Measurements from ENCODE around the gene ALOX5. TPM values are rescaled to one million over a fixed set of nuclear protein-coding genes. Genes with fewer than 3 reads are reported as not detected.
"Not testable (repeated sequence)": the region's sequence is repeated elsewhere in the genome, so short reads cannot be mapped to it uniquely, and the experiment has no call there.

ALOX5 gene
- total RNA-seq, 1 donor from 2014 or later: 1.6 TPM

- Histone ChIP-seq H2AFZ (replicated peaks) (peak overlapping the region; percentile 10), H3K27me3 (no peaks in the 10 kb centered on the region), H3K79me2 (ENCODE audit: low read depth) (no peaks in the 10 kb centered on the region), H3K27ac (no peak overlapping the region), H3K4me2 (no peak overlapping the region), H3K9me3 (ENCODE audit: low read depth) (no peaks in the 10 kb centered on the region), H4K20me1 (ENCODE audit: low read depth) (no peaks in the 10 kb centered on the region), H3K9ac (no peak overlapping the region), H3K36me3 (no peaks in the 10 kb centered on the region), H3K4me1 (no peaks in the 10 kb centered on the region), H3F3A (ENCODE audit: low read depth) (no peaks in the 10 kb centered on the region), H3K4me3 (no peak overlapping the region)
- Mint-ChIP-seq H3K27ac (no peak overlapping the region), H3K27me3 (ENCODE audit: insufficient read depth, low read depth) (peaks cover 4% of the 10 kb centered on the region), H3K4me1 (no peaks in the 10 kb centered on the region), H3K4me3 (no peak overlapping the region), H3K36me3 (no peaks in the 10 kb centered on the region), H3K9me3 (peaks cover 3% of the 10 kb centered on the region)
- no peak for DNase-seq (ENCODE audit: low spot score)
- no peak for TF ChIP-seq EZH2 (IDR thresholded peaks at IDR 0.05)
- TF ChIP-seq EZH2phosphoT487 (IDR thresholded peaks at IDR 0.05): no peak
- TF ChIP-seq CTCF (IDR thresholded peaks at IDR 0.05): no peak
Observed at GRCh38 chr10:45410807-45411606, 37.0 kb downstream of the ALOX5 start.

- Mint-ChIP-seq H3K27ac (no peak overlapping the region), H3K36me3 (no peaks in the 10 kb centered on the region), H3K9me3 (peaks cover 3% of the 10 kb centered on the region), H3K27me3 (ENCODE audit: insufficient read depth, low read depth) (peaks cover 7% of the 10 kb centered on the region), H3K4me1 (no peaks in the 10 kb centered on the region), H3K4me3 (no peak overlapping the region)
- Histone ChIP-seq H3K27me3 (no peaks in the 10 kb centered on the region), H3K4me3 (no peak overlapping the region), H3K36me3 (no peaks in the 10 kb centered on the region), H4K20me1 (ENCODE audit: low read depth) (no peaks in the 10 kb centered on the region), H3F3A (ENCODE audit: low read depth) (no peaks in the 10 kb centered on the region), H3K9ac (no peak overlapping the region), H2AFZ (replicated peaks) (no peak overlapping the region), H3K79me2 (ENCODE audit: low read depth) (no peaks in the 10 kb centered on the region), H3K27ac (no peak overlapping the region), H3K9me3 (ENCODE audit: low read depth) (no peaks in the 10 kb centered on the region), H3K4me1 (no peaks in the 10 kb centered on the region), H3K4me2 (no peak overlapping the region)
- DNase-seq (ENCODE audit: low spot score): no peak
- TF ChIP-seq CTCF (IDR thresholded peaks at IDR 0.05) (no peak), EZH2 (IDR thresholded peaks at IDR 0.05) (no peak), EZH2phosphoT487 (IDR thresholded peaks at IDR 0.05) (no peak)
Observed at GRCh38 chr10:45411607-45411940, 37.6 kb downstream of the ALOX5 start.

GRCh38 chr10:45415062-45415461 lies 41.0 kb downstream of the ALOX5 start:
- not testable (repeated sequence) for H3K27ac ChIP-seq; H3K9me3 Mint-ChIP-seq; H3K9me3 ChIP-seq (ENCODE audit: low read depth); DNase-seq (ENCODE audit: low spot score); H3K36me3 Mint-ChIP-seq; H4K20me1 ChIP-seq (ENCODE audit: low read depth); H3K79me2 ChIP-seq (ENCODE audit: low read depth); H3K4me2 ChIP-seq; H3K4me3 ChIP-seq; H3K27me3 ChIP-seq; H3K36me3 ChIP-seq; H3K4me1 Mint-ChIP-seq; H3K4me1 ChIP-seq; H3F3A ChIP-seq (ENCODE audit: low read depth); H2AFZ ChIP-seq (replicated peaks); H3K4me3 Mint-ChIP-seq; H3K27ac Mint-ChIP-seq; H3K9ac ChIP-seq
- H3K27me3 Mint-ChIP-seq (ENCODE audit: insufficient read depth, low read depth): peaks cover 11% of the 10 kb centered on the region

GRCh38 chr10:45416603-45417002 lies 42.6 kb downstream of the ALOX5 start:
- Mint-ChIP-seq H3K27me3 (ENCODE audit: insufficient read depth, low read depth) (peaks cover 13% of the 10 kb centered on the region), H3K9me3 (peaks cover 3% of the 10 kb centered on the region), H3K27ac (no peak overlapping the region), H3K36me3 (no peaks in the 10 kb centered on the region), H3K4me3 (no peak overlapping the region), H3K4me1 (peaks cover 8% of the 10 kb centered on the region)
- peaks cover 3% of the 10 kb centered on the region for H3F3A ChIP-seq (ENCODE audit: low read depth)
- no peaks in the 10 kb centered on the region for H3K79me2 ChIP-seq (ENCODE audit: low read depth)
- H2AFZ ChIP-seq (replicated peaks): no peak overlapping the region
- no peaks in the 10 kb centered on the region for H3K36me3 ChIP-seq
- no peak for DNase-seq (ENCODE audit: low spot score)
- no peak overlapping the region for H3K4me3 ChIP-seq
- peaks cover 9% of the 10 kb centered on the region for H3K4me1 ChIP-seq
- no peaks in the 10 kb centered on the region for H4K20me1 ChIP-seq (ENCODE audit: low read depth)
- TF ChIP-seq EZH2 (IDR thresholded peaks at IDR 0.05) (no peak), CTCF (IDR thresholded peaks at IDR 0.05) (no peak), EZH2phosphoT487 (IDR thresholded peaks at IDR 0.05) (no peak)
- H3K27me3 ChIP-seq: peaks cover 8% of the 10 kb centered on the region
- no peak overlapping the region for H3K4me2 ChIP-seq
- H3K9ac ChIP-seq: no peak overlapping the region
- no peak overlapping the region for H3K27ac ChIP-seq
- no peaks in the 10 kb centered on the region for H3K9me3 ChIP-seq (ENCODE audit: low read depth)
